Heart left ventricle (tissue), 13 donors: Measurements from ENCODE around the gene DIAPH3.

Experiments used
- CTCF ChIP-seq, 12 donors: fragments of 200-600 bp; sonication (generic) in 4 of 12; IDR thresholded peaks; one replicate each; pipeline versions ENCODE4 v1.5.0 to v1.8.0; 2018 to 2022; ENCODE audit warnings: antibody characterized with exemption in 12 of 12, mild to moderate bottlenecking in 5 of 12
- POLR2A ChIP-seq, 2 donors: fragments of 450-650 bp; IDR thresholded peaks; one replicate each; pipeline ENCODE4 v1.6.1; 2017; ENCODE audit warnings: antibody characterized with exemption in 2 of 2, mild to moderate bottlenecking in 2 of 2, moderate library complexity in 2 of 2
- donor health status: ischemic (EF 13 %, LVEDD 7.1; RV severe dilation, severe dysfunction).
- donor health status: DM: no; HTN: yes; CAD: no.
- donor health status: DM: no; HTN: no; CAD: no.
- donor health status: ischemic (EF 25% LVEDD 6.9; RV normal size, moderate dysfunction).
- donor health status: ischemic (EF 25% LVEDD 5.7; RV mildly dilated, moderate dysfunction).
- donor health status: ischemic (EF 35%, LVEDD 5.7; RV mildly dilated, moderate dysfunction).
- donor health status: nonischemic (EF 11% LVEDD 7.7; RV severe dilation, severe dysfunction).
- donor health status: DM: yes; HTN: yes; CAD: no.
- donor health status: PGD.
- donor health status: ischemic (EF 29% LVEDD 5.4; RV normal size, mild dysfunction).
- donor health status: nonischemic (EF 23%, LVEDD 6.1; RV moderate dilation, normal function).

GRCh38 chr13:59659981-59660380 lies 503.7 kb downstream of the DIAPH3 start:
- TF ChIP-seq POLR2A (IDR thresholded peaks at IDR 0.05) (no peak), CTCF (IDR thresholded peaks at IDR 0.05) (no peak)
